Activated T-cell treated with anti-CD3 and anti-CD28 coated beads, Interleukin-2, amount 50 U/mL, for 72 hours (primary cell): ENCODE measurements around the gene TIMM17B. TPM values are rescaled to one million over a fixed set of nuclear protein-coding genes. Genes with fewer than 3 reads are reported as not detected.
"Not testable (repeated sequence)": the region's sequence is repeated elsewhere in the genome, so short reads cannot be mapped to it uniquely, and the experiment has no call there.

ENCODE experiments used
- ATAC-seq, 2 donors: fragments of 150-1000 bp; cut with Tn5 transposase; replicated peaks in 1 of 2; 2 replicates each; pipeline ENCODE4 v1.10.0; 2021; ENCODE audit warnings: moderate library complexity in 2 of 2, mild to moderate bottlenecking in 1 of 2
- DNase-seq, 2 donors: peaks; one replicate each; pipeline ENCODE4 v3.0.0; 2021 to 2022; ENCODE audit warnings: mixed read lengths in 1 of 2
- H3K27ac Mint-ChIP-seq: one replicate; pipeline ENCODE4 v1.8.0; 2022; ENCODE audit warnings: mild to moderate bottlenecking, moderate library complexity, mixed read lengths
- H3K27me3 Mint-ChIP-seq: one replicate; pipeline ENCODE4 v1.8.0; 2022; ENCODE audit warnings: low read depth, mixed read lengths
- H3K36me3 Mint-ChIP-seq, 2 donors: one replicate each; pipeline ENCODE4 v1.8.0; 2022; ENCODE audit warnings: mixed read lengths in 2 of 2, mild to moderate bottlenecking in 1 of 2; ENCODE audit not compliant: insufficient read depth in 2 of 2
- H3K4me1 Mint-ChIP-seq: one replicate; pipeline ENCODE4 v1.8.0; 2022; ENCODE audit warnings: low read depth, mixed read lengths
- H3K4me3 Mint-ChIP-seq, 2 donors: one replicate each; pipeline ENCODE4 v1.8.0; 2022; ENCODE audit warnings: mild to moderate bottlenecking in 2 of 2, mixed read lengths in 2 of 2, moderate library complexity in 2 of 2
- H3K9me3 Mint-ChIP-seq, 2 donors: one replicate each; pipeline ENCODE4 v1.8.0; 2022; ENCODE audit warnings: mixed read lengths in 2 of 2
- total RNA-seq, 2 donors: library from RNA; stranded (reverse); gene quantifications; one replicate each; pipeline ENCODE4 v1.2.3, GENCODE V29; 2022

Gene TIMM17B
- total RNA-seq, 2 donors from 2014 or later: 73.6 to 90.1 TPM

GRCh38 chrX:48883729-48884128, 13.8 kb downstream of the TIMM17B start:
- Mint-ChIP-seq H3K27ac (no peak overlapping the region), H3K4me3 (no peak overlapping the region), H3K9me3 (no peaks in the 10 kb centered on the region), H3K4me1 (no peaks in the 10 kb centered on the region), H3K27me3 (peaks cover 11% of the 10 kb centered on the region), H3K36me3 (no peaks in the 10 kb centered on the region)
- ATAC-seq (no peak), DNase-seq (no peak)

- H3K4me1 Mint-ChIP-seq, DNase-seq, H3K4me3 Mint-ChIP-seq, H3K27ac Mint-ChIP-seq, ATAC-seq, H3K9me3 Mint-ChIP-seq, H3K36me3 Mint-ChIP-seq: not testable (repeated sequence)
- H3K27me3 Mint-ChIP-seq: peaks cover 37% of the 10 kb centered on the region
Observed at GRCh38 chrX:48876944-48877343, 20.6 kb downstream of the TIMM17B start.

- not testable (repeated sequence) for H3K27ac Mint-ChIP-seq, DNase-seq, ATAC-seq, H3K36me3 Mint-ChIP-seq, H3K4me1 Mint-ChIP-seq, H3K9me3 Mint-ChIP-seq, H3K4me3 Mint-ChIP-seq
- peaks cover 60% of the 10 kb centered on the region for H3K27me3 Mint-ChIP-seq
Observed at GRCh38 chrX:48872017-48872416, 25.6 kb downstream of the TIMM17B start.

- Mint-ChIP-seq H3K27ac (no peak overlapping the region), H3K4me3 (no peak overlapping the region), H3K9me3 (no peaks in the 10 kb centered on the region), H3K4me1 (no peaks in the 10 kb centered on the region), H3K27me3 (peaks cover 24% of the 10 kb centered on the region), H3K36me3 (no peaks in the 10 kb centered on the region)
- no peak for ATAC-seq
- DNase-seq: no peak
Observed at GRCh38 chrX:48864210-48864609, 33.4 kb downstream of the TIMM17B start.

GRCh38 chrX:48854898-48855297, 42.7 kb downstream of the TIMM17B start:
- H3K27ac Mint-ChIP-seq: no peak overlapping the region

GRCh38 chrX:48854121-48854804, 43.3 kb downstream of the TIMM17B start:
- ATAC-seq, H3K4me3 Mint-ChIP-seq, H3K27ac Mint-ChIP-seq, H3K9me3 Mint-ChIP-seq, H3K36me3 Mint-ChIP-seq, DNase-seq, H3K4me1 Mint-ChIP-seq: not testable (repeated sequence)
- H3K27me3 Mint-ChIP-seq: peaks cover 55% of the 10 kb centered on the region

More at GRCh38 chrX:48854898-48855297, 42.7 kb downstream of the TIMM17B start:
- ATAC-seq (no peak), DNase-seq (no peak)
- Mint-ChIP-seq H3K4me3 (no peak overlapping the region), H3K9me3 (no peaks in the 10 kb centered on the region), H3K36me3 (no peaks in the 10 kb centered on the region), H3K27me3 (peaks cover 48% of the 10 kb centered on the region), H3K4me1 (no peaks in the 10 kb centered on the region)

GRCh38 chrX:48853494-48853893, 44.1 kb downstream of the TIMM17B start:
- DNase-seq, ATAC-seq, H3K4me3 Mint-ChIP-seq, H3K27ac Mint-ChIP-seq, H3K36me3 Mint-ChIP-seq, H3K4me1 Mint-ChIP-seq, H3K9me3 Mint-ChIP-seq: not testable (repeated sequence)
- peaks cover 61% of the 10 kb centered on the region for H3K27me3 Mint-ChIP-seq

GRCh38 chrX:48852857-48853256, 44.7 kb downstream of the TIMM17B start:
- DNase-seq (no peak), ATAC-seq (no peak)
- H3K9me3 Mint-ChIP-seq: no peaks in the 10 kb centered on the region
- H3K27me3 Mint-ChIP-seq: peaks cover 61% of the 10 kb centered on the region
- H3K27ac Mint-ChIP-seq: no peak overlapping the region
- H3K36me3 Mint-ChIP-seq: no peaks in the 10 kb centered on the region
- no peak overlapping the region for H3K4me3 Mint-ChIP-seq
- peaks cover 6% of the 10 kb centered on the region for H3K4me1 Mint-ChIP-seq

- no peak for ATAC-seq
- Mint-ChIP-seq H3K9me3 (no peaks in the 10 kb centered on the region), H3K27me3 (peaks cover 33% of the 10 kb centered on the region), H3K27ac (no peak overlapping the region), H3K36me3 (no peaks in the 10 kb centered on the region), H3K4me1 (peaks cover 6% of the 10 kb centered on the region), H3K4me3 (no peak overlapping the region)
- no peak for DNase-seq
Observed at GRCh38 chrX:48848847-48849246, 48.7 kb downstream of the TIMM17B start.

Other genes with a start within 250 kb of the TIMM17B start
- 10 to 100 TPM; 81.4 to 83.9 TPM for gene WAS, start 214.0 kb downstream of the TIMM17B start, total RNA-seq
- gene SUV39H1, start 201.0 kb downstream of the TIMM17B start, total RNA-seq: 10 to 100 TPM; 29.4 to 34.8 TPM
- gene GLOD5, start 136.0 kb downstream of the TIMM17B start, total RNA-seq: not detected
- under 1 TPM; 0.22 to 0.35 TPM for gene GATA1, start 111.2 kb downstream of the TIMM17B start, total RNA-seq
- gene HDAC6, start 95.7 kb downstream of the TIMM17B start, total RNA-seq: 100 to 1,000 TPM; 109 to 143 TPM
- under 1 TPM in 1 of 2 donors, not detected in 1; 0.31 TPM for gene ERAS, start 71.3 kb downstream of the TIMM17B start, total RNA-seq
- 1 to 10 TPM; 1.9 to 2.8 TPM for gene PCSK1N, start 62.2 kb downstream of the TIMM17B start, total RNA-seq
- 100 to 1,000 TPM; 114 to 125 TPM for gene PQBP1, start 162 bp upstream of the TIMM17B start, total RNA-seq
- 10 to 100 TPM; 30.8 to 32.7 TPM for gene SLC35A2, start 13.9 kb upstream of the TIMM17B start, total RNA-seq
- 100 to 1,000 TPM; 550 to 563 TPM for gene PIM2, start 21.3 kb upstream of the TIMM17B start, total RNA-seq
- 100 to 1,000 TPM; 123 to 137 TPM for gene OTUD5, start 59.8 kb upstream of the TIMM17B start, total RNA-seq
- 1 to 10 TPM; 7.6 to 8.3 TPM for gene KCND1, start 74.1 kb upstream of the TIMM17B start, total RNA-seq
- 100 to 1,000 TPM; 108 to 114 TPM for gene GRIPAP1, start 104.5 kb upstream of the TIMM17B start, total RNA-seq
- gene TFE3, start 145.6 kb upstream of the TIMM17B start, total RNA-seq: 10 to 100 TPM; 38.8 to 44.8 TPM
- 1 to 10 TPM; 8.7 to 9.0 TPM for gene CCDC120, start 161.2 kb upstream of the TIMM17B start, total RNA-seq
- gene PRAF2, start 176.2 kb upstream of the TIMM17B start, total RNA-seq: 10 to 100 TPM; 19.1 to 20.9 TPM
- gene WDR45, start 182.1 kb upstream of the TIMM17B start, total RNA-seq: 10 to 100 TPM; 43.4 to 49.0 TPM
- gene GPKOW, start 226.0 kb upstream of the TIMM17B start, total RNA-seq: 10 to 100 TPM; 14.7 to 17.8 TPM